HG03064 (cell line): Measurements from ENCODE around the gene PTTG2.

Source experiments
- ATAC-seq: cut with Tn5 transposase; IDR thresholded peaks from one replicate; pipeline ENCODE4 v1.9.1; 2021; ENCODE audit warnings: low read depth; ENCODE audit not compliant: unreplicated experiment

The PTTG2 gene

DNA sequence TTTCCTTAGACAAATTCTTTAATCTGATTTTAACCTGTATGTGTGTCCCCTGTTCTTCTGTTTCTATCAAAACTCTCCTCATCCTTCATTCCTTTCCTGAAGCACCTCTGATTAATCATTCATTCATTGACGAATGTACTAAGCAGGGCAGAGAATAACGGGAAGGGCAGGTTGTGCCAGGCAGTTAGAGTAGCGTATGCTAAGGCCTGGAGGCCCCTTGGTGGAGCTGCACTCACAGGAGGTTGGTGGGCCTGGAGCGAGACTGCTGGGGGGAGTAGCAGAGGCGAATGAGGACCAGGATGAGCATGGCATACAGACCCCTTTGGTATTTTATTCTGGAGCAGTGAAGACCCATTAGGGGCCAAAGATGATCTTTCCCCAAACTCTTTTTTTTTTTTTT lies 22.5 kb downstream of the PTTG2 start:
- no peak for ATAC-seq

DNA sequence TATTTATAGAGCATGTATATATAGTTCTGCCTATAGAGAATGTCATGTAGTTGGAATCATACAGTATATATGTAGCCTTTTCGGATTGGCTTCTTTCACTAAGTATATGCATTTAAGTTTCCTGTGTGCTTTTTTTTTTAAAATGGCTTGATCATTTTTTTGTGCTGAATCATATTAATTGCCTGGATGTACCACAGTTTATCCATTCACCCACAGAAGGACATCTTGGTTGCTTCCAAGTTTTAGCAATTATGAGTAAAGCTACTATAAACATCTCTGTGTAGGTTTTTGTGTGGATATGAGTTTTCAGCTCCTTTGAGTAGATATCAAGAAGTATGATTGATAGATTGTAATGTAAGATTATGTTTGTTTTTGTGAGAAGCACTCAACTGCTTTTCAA lies 23.8 kb downstream of the PTTG2 start:
- no peak for ATAC-seq

DNA sequence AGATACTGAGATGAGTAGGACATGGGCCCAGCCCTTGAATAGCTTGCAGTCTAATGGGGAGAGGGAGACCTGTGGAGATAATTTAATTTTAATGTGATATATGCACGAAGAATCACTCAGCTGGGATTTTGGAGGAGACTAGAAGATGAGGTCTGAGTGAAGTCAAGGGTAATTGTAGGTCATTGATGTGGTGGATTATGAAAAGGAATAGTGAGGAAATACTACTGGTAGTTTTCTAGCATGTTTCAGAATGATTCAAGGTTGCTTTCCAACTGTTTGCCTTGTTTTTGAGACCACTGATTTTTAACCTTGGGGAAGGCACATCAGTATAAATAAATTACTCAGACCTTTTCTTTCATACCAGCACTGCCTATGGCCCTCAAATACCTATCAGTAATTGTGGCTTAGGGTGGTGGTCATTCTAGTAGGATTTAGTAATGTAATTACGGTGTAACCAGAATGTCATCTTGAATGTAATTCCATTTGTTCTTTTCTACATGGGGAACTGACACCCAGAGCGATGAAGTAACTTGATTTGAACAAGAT lies 25.6 kb downstream of the PTTG2 start:
- ATAC-seq: no peak

DNA sequence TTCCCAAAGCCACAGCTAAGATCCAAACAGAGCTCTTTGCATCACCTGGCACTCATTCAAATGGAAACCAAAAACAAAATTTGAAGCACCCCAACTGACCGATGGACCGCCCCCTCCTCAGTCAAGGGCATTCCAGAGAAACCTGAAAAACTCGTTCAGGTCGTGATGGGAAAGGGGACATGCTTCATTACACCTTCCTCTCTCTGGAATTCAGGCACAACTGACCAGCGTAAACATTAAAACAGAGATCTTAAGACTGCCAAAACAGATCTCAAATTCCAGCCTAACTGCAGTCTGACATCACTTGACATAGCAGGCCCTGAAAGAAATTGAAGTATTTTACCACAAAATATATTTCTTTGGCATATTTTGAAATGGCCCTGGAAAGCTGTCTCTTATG lies 28.5 kb downstream of the PTTG2 start:
- ATAC-seq: no peak

DNA sequence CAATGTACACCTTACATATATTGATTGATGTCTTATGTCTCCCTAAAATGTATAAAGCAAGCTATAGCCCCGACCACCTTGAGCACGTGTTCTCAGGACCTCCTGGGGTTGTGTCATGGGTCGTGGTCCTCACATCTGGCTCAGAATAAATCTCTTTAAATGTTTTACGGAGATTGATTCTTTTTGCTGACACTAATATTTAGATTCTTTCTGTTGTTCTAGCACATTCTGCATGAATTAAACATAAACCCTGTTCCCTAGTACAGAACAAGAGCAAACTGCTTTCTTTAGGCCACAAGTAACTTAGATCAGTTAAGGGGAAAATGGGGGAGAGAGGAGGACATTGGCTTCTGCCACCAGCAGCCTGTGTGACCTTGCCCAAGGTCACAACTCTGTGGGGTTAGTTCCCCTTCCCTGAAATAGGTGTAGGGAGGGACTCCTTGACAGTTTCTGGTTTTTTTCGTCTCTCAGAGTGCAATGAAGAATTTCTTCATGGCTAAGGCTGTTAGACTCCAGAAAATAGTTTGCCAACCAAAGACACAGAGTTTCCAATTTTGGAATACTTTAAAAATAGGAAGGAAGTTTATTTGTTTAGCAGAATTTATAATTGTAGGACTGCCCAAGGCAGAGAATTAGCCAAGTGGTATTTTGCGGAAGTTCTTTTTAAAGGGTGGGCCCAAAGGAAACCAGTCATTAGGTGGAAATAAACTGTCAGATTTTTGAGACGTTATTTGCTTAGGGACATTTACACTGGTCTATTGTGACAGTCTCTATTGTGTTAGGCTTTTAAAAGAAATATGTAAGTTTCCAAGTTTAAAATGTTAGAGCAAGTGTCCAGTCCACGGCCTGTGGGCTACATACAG lies 29.4 kb downstream of the PTTG2 start:
- ATAC-seq: no peak

DNA sequence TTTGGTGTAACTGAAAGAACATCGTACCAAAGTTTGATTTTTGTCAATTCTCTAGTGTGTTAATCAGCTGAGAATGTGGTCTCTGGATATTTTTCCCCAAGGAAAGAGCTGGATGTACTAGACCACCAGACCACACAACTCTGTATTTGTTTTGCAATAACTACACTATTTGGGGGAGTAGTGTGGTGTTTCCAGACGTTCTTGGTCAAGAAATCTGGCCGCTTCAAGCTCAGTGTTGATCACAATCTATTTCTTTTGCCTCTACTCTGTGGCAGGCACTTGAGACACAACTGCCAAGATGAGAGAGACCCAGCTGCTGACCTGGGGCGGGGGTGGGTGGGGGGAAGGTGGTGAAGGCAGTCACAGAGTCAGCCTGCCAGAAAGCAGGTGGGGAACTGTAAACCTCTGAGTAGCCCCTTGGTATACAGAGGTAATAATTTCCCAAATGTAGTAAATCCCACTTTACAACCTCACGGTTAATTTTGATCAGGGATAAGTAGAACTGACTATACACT lies 30.6 kb downstream of the PTTG2 start:
- no peak for ATAC-seq

DNA sequence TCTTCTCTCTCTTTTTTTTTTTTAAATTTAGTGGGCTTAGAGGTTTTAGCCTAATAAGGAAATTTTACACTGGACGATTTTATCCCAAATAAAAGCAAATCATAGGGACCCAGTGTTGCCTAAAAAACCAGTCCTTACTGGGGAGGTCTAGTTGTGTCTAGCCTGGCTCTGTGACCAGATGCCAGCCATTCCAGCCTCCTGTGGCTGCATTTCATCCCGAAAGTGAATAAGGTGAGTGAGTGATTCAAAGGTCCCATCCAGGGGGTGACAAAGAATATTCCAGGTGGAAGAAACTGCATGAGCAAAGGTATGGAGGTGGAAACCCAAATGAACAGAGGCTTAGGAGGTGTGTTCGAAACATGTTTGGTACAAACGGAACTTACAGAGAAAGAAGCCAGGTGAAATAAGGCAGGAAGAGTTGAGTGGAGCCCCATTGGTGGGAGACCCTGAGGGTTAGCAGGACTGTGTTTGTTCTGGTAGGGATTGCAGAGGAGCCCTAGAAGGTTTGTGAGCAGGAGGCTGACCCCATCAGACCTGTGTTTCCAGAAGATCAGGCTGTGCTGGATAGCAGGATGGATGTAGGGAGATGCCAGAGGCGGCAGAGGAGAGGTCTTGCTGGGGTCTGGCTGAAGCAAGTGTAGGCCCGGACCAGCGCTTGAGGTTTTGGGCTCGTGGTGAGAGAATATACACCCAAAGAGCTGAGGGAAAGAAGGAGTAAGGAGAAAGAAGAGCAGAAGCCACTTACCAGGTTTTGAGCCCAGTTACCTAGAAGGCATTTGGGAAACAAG lies 31.6 kb downstream of the PTTG2 start:
- ATAC-seq: no peak

DNA sequence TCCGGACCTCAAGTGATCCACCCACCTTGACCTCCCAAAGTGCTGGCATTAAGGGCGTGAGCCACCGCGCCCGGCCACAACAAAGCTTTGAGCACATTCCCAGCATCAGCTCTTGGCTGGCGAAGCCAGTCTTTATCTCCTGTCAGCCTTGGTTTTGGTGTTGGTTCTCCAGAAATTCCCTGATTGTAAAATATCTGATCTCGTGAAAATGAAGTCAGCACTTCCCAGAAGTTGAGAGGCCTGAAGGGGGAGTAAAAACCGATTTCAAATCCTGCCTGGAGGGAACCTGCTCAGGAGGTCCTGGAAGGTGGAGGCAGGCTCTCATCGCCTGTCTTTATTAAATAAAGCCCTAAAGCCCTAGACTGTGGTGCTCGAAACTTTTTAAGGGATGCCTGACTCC lies 33.6 kb downstream of the PTTG2 start:
- no peak for ATAC-seq

DNA sequence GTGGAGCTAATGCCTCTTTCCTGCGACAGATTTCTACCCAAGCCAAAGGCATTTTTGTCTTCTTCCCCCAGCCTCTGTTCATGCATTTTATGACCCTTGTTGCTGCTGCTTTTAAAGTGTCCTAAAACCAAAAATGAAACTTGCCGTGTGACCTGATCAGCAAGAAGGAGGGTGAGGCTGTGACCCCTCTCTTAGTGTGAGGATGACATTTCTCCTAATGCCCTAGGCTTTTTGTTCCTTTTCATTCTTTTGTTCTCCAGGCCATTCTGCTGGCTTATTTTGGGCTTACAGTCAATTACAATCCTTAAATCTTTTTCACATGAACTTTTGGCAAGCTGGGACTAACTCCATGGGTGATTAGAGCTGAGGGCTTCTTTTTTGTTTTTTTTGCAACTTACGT lies 34.4 kb downstream of the PTTG2 start:
- ATAC-seq: peak; percentile 70

DNA sequence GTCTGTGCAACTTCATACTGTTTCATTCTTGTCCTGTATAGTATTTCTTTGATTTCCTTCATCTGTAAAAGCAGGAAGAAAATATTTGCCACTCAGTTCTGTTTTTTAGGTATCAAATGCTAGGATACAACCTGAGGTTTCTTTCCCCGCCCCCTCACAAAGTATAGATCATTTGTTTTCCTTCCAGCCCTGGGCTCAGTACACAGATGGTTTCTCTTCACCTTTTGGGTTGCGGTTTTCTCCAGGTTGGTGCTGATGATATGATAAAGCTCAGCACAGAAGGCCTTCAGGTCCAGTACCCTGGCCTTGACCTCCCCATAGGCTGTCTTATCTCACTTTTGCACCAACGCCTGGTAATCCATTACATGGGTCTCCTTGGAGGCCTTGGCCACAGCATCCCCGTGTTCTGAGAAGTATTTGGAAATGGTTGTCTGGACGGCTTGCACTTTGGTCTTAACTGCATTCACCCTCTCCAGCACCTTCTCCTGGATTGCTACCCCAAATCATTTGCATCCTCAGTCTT lies 35.2 kb downstream of the PTTG2 start:
- ATAC-seq: no peak

DNA sequence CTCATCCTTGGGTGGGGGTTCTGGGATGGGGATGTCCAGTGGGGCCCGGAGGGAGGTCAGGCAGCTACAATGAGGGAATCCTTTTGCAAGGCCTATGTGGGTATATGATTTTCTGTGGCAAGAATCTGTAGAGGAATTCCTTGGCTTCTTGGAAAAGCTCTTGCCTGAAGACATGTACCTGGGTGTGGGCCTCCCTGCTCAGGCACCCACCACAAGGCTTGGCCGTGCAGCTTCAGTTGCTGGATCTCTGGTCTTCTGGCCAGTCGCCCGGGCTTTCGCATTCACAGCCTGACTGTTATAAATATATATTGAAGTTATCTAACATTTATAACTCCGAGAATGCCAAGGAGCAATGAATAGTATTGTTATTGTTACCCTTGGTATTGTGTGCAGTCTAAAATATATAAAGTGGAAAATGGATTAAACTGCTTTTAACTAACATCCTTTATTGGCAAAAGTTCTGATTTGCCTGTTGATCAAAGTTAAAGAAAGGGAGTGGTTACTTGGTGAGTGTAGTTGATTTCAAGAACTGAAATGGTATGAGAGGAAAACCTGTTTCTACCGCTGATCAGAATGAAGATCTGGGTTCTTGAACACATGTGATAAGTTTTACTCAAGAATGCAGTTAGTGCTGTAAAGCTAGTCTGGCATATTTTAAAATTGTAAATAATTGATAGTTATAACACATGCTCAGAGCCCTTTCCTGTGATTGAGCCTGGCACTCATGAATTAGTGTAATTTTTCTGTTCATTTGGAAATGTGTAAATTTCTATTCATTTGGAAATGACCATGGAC lies 36.0 kb downstream of the PTTG2 start:
- ATAC-seq: no peak

DNA sequence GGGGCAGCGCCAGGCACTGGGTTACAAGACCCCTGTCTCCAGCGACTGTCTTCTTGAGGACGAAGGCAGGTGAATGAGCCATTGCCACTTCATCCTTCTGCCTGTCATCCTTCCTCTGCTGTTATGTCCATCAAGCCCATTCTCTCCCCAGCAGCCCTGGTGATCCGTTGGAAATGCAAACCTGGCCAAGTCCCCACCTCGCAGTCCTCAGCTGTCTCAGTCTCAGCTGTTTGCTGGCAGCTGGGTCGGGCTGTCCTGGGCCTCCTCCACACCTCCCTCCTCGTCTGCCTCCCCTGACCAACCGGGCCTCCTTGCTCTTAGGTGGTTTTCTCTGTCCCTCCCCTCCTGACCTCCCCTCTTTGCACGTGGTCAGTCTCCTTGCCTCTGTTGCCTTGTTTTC lies 38.0 kb downstream of the PTTG2 start:
- no peak for ATAC-seq

DNA sequence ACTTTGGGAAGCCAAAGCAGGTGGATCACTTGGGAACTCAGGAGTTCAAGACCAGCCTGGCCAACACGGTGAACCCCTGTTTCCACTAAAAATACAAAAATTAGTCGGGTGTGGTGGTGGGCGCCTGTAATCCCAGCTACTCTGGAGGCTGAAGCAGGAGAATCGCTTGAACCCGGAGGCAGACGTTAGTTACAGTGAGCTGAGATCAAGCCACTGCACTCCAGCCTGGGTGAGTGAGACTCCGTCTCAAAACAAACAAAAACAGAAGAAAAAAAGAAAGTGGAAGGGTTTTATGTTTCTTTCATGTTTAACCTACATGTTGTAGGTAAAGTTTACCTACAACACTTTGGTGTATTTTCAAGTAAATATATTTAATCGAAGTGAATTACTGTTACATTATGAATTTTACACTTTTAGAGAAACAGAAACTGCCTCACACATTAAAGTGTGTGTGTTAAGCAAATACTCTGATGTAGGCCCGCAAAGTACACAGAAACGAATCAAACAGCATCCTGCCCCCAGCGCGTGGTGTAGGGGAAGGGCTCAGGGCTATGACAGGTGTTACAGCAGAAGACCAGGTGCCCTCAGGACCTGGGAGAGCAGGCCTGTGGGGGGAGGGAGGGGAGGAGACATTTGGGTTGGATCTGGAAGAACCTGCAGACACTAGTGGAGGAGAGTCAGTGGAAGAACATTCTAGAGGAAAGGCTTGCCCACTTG lies 39.0 kb downstream of the PTTG2 start:
- ATAC-seq: no peak

DNA sequence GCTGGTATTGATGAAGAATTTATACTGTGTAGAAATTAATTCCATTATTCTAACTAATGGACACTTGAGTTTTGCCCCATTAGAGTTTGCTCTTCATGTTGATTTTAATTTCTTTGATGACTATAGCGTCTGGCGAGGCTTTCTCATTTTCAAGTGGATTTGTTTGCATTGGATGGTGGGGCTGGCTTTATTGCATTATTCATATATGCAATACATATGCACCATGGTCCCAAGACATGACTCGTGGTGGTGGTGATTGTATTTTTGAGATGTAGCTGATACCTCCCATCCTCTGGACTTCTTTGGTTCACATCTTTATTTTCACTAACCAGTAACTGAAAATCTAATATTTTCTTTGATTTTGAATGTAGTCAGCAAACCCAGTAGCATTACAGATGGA lies 39.8 kb downstream of the PTTG2 start:
- no peak for ATAC-seq

DNA sequence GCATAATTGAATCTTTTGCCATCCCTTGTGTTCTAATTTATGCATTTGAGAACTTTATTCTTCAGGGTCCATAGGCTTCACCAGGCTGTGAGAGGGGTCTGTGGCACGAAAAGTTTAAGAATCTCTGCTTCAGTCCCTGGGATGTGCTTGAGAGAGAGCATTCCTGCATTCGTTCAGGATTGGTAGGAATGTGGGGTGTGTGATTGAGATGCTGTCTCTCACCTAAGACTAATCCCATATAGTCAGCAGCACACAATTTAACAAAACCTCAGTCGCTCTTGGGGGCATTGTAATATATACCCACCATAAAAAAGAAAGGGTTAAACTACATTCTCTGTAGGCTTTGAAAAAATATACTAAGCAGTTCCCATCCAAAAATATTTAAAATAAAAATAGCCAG lies 41.7 kb downstream of the PTTG2 start:
- ATAC-seq: no peak

DNA sequence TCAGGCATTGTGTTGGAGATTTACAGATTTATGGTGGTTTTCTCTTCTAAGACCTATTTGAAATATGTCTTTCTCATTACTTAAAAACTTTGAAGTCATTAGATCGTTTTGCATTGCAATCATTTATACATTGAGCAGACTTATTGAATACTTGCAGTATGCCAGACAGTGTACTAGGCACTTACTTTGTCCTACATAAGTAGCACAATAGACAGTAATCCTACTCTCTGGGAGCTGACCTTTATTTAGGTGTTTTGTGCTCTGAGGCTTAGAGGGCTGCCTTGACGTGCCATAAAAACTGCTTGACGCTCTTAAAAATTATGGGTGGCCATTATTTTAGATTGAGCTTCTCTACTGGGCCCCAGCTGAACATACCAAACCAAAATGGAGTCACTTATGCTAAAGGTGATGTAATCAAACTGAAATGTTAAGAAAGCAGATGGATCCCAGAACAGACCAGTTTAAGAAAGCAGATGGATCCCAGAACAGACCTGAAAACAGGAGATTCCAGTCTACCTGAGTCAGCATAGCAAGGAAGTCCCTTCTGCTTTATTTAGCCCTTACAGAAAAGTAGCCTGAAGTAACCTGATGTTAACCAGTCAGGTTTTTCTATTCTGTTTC lies 42.4 kb downstream of the PTTG2 start:
- no peak for ATAC-seq

DNA sequence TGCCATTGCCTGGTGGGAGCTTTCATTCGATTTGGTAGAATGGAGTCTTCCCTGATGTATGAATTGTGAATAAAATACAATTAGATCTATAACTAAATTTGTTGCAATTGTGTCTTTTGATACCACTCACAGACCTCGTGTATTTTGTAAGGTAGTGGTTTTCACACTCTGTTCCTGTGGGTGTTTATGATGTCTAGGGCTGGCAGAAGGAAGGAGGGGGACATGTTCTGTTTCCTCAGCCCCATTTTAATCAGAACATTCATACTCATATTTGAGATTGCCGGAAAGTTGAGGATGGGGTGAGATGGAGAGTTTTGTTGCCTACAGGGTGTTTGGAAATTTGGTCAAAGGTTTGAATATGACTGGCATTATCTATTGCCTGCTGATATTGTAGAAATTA lies 42.9 kb downstream of the PTTG2 start:
- ATAC-seq: no peak

DNA sequence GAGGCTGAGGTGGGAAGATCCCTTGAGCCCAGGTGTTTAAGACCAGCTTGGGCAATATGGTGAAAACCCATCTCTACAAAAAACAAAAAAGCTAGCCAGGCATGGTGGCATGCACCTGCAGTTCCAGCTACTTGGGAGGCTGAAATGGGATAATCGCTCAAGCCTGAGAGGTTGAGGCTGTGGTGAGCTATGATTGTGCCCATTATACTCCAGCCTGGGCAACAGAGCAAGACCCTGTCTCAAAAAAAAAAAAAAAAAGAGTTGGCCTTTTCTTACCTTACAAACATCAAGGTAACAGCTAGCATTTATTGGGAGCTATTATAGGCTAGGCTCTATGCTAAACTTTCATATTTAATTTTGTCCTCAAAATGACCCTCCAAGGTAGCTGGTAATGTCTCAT lies 43.4 kb downstream of the PTTG2 start:
- ATAC-seq: no peak

DNA sequence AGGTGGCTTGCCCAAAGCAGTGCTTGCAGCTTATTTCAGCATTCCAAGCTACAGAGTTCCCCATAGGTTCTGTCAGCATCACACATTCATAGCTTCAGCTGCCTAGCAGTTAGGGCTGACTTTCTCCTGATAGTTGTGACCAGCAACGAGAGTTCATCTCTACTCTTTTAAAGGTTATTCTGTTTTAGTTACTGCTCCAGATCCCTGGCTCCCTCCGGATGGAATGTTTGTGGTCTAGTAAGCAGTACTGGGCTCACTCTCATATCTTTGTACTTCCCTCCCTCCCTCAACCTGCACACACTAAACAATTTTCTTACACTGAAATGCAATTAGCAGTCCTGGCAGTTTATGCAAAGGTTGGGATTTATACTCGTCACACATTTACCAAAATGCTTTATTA lies 43.9 kb downstream of the PTTG2 start:
- ATAC-seq: no peak
